GM12892 (cell line): ENCODE measurements around the gene NCBP1.
"Not testable (repeated sequence)": the region's sequence is repeated elsewhere in the genome, so short reads cannot be mapped to it uniquely, and the experiment has no call there.

Experiments
- DNase-seq: peaks from one replicate; pipeline ENCODE4 v3.0.0; 2011; ENCODE audit not compliant: insufficient read length
- FAIRE-seq: peaks from 2 replicates; lab custom pipeline; 2011; peaks lifted over from hg19 to GRCh38; lab: Jason Lieb, UNC
- POLR2A ChIP-seq: IDR thresholded peaks from 2 replicates; pipeline ENCODE4 v1.6.1; 2011; ENCODE audit warnings: low read depth, low read length, control low read depth
- POLR2AphosphoS5 ChIP-seq: IDR thresholded peaks from 2 replicates; pipeline ENCODE4 v1.6.1; 2011; ENCODE audit warnings: low read depth, low read length, control low read depth
- TAF1 ChIP-seq: IDR thresholded peaks from 2 replicates; pipeline ENCODE4 v1.6.1; 2011; ENCODE audit warnings: low read depth, mild to moderate bottlenecking, control low read depth, low read length, borderline replicate concordance

The NCBP1 gene

DNA sequence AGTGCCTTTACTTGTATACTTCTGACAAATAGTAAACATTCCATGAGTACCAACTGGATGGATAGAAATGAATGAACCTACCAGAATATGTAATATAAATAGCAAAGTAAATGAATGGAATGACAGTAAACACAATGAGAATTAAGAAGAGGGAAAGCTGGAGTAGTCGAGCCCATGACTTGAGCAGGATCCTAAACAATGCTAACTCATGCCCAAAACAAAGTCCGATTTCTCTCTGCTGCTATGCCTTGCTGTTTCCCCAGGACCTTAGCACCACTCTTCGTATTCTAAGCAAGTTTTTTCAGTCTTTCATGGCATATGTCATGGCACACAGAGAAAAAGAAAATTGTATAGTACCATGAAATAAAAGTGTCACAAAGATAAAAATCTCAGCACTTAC lies 61.8 kb downstream of the NCBP1 start:
- DNase-seq (no peak), FAIRE-seq (no peak)
- TF ChIP-seq TAF1, result no peak
- TF ChIP-seq POLR2A, result no peak
- TF ChIP-seq POLR2AphosphoS5, result no peak

DNA sequence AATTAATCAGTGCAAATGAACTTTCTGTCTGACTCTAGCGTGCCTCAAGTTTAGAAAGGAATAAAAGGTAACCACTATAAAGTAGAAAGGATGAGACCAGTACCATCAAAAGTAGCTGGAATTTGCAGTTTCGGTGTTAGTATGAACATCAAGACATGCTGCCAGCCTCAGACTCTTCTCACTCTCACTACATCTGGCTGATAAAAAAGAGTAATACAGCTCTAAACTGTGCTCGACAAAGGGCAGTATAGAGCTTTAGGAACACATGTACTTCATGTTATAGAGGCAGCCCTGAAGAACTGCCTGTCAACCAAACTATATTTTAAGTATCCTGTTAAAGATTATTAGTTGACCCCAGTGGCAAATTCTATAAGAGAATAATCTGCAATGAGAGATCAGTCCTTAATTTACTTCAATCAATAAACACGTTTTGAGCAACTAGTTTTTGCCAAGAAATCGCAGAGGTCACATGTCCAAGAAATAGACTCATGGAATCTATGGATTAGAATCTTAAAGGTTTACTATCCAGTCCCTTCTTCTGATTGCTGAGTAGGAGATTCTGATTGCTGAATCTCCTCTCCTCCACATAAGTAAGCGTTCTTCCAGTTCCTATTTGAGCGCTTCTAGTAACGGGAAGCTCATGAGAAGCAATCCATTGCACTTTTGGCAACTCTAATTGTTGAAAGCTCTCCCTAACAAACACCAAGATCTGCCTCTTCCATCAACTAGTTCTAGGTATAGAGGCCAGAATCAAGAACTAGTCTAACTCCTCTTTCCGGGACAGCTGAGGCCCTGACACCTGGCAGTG lies 62.6 kb downstream of the NCBP1 start:
- no peak for DNase-seq
- no peak for TF ChIP-seq POLR2A
- no peak for TF ChIP-seq TAF1
- TF ChIP-seq POLR2AphosphoS5, result no peak
- FAIRE-seq, result no peak

DNA sequence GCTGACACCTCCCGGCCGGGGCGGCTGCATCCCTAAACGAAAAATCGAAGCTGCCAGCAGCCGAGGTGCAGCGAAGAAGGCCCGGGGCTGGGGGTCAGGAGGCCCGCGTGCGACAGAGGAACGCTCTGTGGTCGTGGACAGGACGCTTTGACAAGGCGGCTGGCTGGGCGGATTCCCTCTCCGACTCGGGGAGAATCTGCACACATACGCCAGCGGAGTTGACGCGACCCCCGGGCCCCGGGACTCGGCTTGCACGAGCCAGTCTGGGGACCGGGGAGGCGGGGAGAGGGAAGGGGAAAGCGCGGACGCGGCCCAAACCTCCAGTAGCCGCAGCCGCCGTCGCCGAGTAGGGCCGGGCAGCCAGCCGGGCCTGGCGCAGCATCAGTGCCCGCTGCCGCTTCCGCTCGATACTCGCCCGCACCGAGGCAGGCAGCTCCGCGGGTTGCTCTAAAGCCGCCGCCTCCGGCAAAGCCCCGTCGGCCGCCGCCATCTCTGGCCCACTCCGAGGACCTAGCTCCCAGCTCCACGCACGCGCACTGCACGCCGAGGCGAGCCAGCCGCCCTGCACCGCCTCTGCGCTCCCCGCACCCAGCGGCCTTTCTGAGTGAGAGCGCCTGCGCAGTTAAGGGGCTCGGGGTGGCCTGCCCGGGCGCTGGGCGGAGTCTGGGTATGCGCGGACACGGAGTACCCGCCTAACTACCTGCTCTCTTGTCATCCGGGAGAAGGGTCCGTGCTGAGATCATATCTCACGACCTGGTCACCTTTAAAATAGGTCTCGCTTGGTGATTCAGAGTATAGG lies 63.4 kb downstream of the NCBP1 start, which contains the start of gene XPA:
TSS of gene XPA (minus strand) at position 538 of the 799 bp plus-strand sequence. CDS start at position 490, 48 bp downstream.
- DNase-seq, result peak; percentile 94
- peak; percentile 88 for FAIRE-seq
- TF ChIP-seq TAF1, result peak; percentile 67; the same call in 1 of the 2 replicates
- TF ChIP-seq POLR2AphosphoS5, result peak; percentile 80
- peak; percentile 90 for TF ChIP-seq POLR2A

DNA sequence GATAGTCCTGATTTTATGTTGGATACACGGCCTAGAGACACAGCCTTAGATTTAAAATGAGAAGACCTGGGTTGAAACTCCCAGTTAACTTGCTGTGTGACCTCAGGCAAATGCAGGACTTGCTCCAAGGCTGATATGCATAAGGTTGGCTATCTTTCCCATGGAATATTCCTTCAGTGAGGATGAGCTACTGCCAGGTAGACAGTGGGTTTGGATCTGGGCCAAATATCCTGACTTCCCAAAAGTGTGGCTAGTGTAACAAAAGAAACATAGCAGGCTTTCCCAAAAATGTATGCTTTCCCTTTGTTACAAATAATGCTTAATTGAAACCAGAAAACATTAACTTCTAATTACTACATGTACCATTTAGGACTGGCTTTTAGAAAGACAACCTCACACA lies 64.2 kb downstream of the NCBP1 start:
- FAIRE-seq, result no peak
- DNase-seq, result no peak
- TF ChIP-seq POLR2A (no peak), TAF1 (no peak), POLR2AphosphoS5 (no peak)

DNA sequence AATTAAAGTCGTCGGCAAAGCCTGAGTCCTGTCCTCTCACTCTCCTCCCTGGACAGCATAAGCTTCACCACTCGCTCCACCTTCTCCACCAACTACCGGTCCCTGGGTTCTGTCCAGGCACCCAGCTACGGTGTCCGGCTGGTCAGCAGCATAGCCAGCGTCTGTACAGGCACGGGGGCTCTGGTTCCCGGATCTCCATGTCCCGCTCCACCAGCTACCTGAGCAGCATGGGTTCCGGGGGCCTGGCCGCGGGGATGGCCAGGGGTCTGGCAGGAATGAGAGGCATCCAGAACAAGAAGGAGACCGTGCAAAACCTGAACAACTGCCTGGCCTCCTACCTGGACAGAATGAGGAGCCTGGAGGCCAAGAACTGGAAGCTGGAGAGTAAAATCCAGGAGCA lies 65.2 kb downstream of the NCBP1 start:
- DNase-seq, result no peak
- no peak for FAIRE-seq
- TF ChIP-seq POLR2A (no peak), TAF1 (no peak), POLR2AphosphoS5 (no peak)

DNA sequence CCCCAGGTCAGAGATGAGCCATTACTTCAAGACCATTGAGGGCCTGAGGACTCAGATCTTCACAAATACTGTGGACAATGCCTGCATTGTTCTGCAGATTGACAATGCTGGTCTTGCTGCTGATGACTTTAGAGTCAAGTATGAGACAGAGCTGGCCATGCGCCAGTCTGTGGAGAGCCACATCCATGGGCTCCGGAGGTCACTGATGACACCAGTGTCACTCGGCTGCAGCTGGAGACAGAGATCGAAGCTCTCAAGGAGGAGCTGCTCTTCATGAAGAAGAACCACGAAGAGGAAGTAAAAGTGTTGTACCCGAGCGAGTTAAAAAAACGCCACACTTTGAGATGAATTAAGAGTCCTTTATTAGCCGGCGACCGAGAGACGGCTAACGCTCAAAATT lies 65.7 kb downstream of the NCBP1 start:
- not testable (repeated sequence) for FAIRE-seq, DNase-seq

DNA sequence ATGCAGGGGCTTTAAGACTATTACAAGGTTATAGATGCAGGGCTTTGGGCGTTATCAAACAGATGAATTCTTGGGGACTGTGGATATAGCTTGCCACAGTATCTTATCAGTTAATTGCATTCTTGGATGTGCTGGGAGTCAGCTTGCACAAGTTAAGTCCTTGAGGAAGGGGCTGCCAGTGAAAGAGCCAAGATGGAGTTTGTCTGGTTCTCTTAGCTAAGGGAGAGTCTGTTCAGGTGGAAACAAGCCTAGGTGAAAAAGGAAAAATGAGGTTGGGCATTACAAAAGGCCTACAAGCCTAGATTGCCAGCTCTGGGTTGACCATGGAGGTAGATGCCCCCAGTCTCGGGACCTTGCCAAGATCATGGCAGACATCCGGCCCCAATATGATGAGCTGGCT lies 66.2 kb downstream of the NCBP1 start:
- DNase-seq, FAIRE-seq: not testable (repeated sequence)

DNA sequence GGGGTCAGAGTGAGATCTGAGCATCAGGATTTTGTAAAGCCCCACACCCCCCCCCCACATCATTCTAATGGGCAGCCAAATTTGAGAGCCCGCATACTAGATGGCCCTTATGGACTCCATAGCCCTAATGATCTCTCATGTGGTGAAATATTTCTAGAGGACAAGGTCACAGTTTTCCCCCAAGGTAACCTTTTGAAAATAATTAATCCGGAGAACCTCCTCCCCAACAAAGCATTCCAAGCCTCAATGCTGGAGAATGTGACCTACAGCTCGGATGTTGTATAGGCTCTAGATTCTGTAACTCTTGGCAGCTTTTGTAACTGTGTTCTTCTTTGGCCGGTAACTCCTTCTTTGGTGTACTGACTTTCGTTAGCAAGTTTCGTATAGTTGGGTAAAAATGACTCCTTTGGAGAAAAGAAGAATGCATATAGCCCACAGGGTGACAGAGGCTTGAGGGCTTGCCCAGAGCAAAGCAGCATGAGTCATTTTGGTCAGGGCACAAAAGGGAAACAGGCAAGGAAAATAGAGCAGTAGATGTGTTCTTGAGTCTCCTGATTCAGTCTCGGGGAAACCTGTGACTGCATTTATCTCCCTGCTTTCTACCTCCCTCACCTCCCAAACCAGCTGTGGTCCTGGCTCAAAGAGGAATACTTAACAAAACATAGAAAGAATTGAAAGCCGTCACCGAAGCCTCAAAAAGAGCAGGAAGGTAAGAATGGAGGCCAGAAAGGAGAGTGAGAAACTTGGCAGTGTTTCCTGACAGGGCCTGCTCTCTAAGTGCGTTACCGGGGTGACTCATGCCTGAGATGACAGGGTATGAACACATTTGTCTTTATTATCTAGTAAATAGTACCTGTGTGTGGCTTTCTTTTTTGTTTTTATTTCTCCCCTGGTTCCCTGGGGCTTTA lies 70.1 kb downstream of the NCBP1 start:
- no peak for FAIRE-seq
- DNase-seq, result no peak
- no peak for TF ChIP-seq POLR2A
- TF ChIP-seq TAF1, result no peak
- TF ChIP-seq POLR2AphosphoS5, result no peak

DNA sequence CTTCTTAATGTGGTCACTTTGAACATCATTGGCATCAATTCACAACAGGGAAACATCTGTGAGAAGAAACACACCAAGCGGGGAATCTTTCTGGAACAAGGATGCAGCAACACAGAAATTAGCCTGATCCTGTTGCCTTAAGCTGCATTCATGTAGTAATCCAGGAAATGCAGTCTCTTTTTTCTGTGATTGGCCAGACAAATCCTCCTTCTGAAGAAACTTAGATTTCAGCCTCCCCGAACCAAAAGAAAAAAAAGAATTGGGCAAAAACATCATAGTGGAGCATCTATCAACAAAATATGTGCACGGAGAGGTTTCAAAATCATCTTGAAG lies 70.7 kb downstream of the NCBP1 start:
- TF ChIP-seq POLR2AphosphoS5 (no peak), POLR2A (no peak), TAF1 (no peak)
- DNase-seq (no peak), FAIRE-seq (no peak)

DNA sequence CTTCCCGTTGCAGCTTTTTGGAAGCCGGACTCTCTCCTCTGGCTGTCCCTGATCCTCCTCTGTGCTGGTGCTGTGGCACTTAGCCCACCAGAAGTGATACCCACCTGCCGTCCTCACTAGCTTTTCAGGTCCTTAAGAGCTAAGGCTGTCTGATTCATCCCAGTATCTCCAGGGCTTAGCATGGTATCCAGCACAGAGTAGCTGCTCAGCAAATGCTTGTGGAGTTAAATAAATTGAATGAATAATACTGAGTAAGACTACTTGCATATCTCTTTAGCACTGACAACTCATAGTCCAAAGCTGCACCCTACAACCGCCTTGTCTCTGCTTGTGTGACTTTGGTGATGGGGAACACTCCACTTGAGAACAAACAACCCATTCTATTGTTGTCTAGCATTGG lies 71.2 kb downstream of the NCBP1 start:
- TF ChIP-seq TAF1, result no peak
- no peak for FAIRE-seq
- no peak for DNase-seq

DNA sequence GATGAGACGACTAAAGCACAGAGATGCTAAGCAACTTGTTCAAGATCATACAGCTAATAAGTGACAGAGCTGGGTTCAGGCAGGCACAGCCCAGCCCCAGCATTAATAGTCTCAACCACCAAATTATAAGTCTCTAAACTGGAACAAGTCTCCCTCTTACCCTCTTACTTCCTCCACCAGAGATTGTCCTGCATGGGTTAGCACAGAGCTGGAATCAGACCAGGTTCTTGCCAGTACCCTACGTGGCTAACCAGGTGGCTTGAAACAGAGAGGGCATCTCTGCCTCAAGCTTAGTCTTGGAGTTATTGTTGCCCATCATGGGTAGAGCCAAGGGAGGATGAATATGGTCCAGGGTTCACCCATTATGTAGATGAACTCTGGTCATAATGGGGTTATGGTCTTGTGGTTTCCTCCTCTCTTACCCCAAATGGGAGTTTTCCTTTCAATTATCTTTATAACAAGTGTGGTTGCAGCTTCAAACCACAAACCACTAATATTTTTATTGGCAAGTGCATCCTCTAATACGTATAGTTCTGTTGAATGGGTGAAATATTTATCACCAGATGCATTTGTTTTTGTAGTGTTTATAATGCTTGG lies 71.8 kb downstream of the NCBP1 start:
- FAIRE-seq (no peak), DNase-seq (no peak)
- TF ChIP-seq POLR2AphosphoS5, result no peak
- no peak for TF ChIP-seq POLR2A
- TF ChIP-seq TAF1, result no peak
